ENCODE data around the gene TFCP2. TPM values are rescaled to one million over a fixed set of nuclear protein-coding genes. Genes with fewer than 3 reads are reported as not detected.

The TFCP2 gene
- total and polyA plus RNA-seq, 2 experiments from 2014 or later = 9.0 to 12.4 TPM

- TF ChIP-seq EZH2phosphoT487 (IDR thresholded peaks at IDR 0.05; ENCODE audit: insufficient read depth, low read depth) (no peak), EZH2 (IDR thresholded peaks at IDR 0.05; ENCODE audit: insufficient read depth, poor library complexity, severe bottlenecking) (no peak)
- in situ Hi-C loops (cut with MboI) = no loop called here
- Histone ChIP-seq H3K9ac (no peak overlapping the region), H3K9me2 (ENCODE audit: insufficient read depth) (no peaks in the 10 kb centered on the region), H3K27ac (no peak overlapping the region), H3K27me3 (replicated peaks; ENCODE audit: insufficient read depth) (no peaks in the 10 kb centered on the region), H3F3A (ENCODE audit: insufficient read depth) (peaks cover 18% of the 10 kb centered on the region; the same call in 1 of the 2 replicates), H2AFZ (no peak overlapping the region), H3K79me2 (ENCODE audit: insufficient read depth) (peaks cover 31% of the 10 kb centered on the region), H3K4me2 (ENCODE audit: unreplicated experiment) (no peak overlapping the region), H3K9me3 (ENCODE audit: low read depth) (no peaks in the 10 kb centered on the region), H3K4me3 (no peak overlapping the region), H4K20me1 (ENCODE audit: insufficient read depth) (no peaks in the 10 kb centered on the region), H3K4me1 (ENCODE audit: insufficient read depth) (peaks cover 20% of the 10 kb centered on the region), H3K36me3 (ENCODE audit: low read depth) (peaks cover 23% of the 10 kb centered on the region)
- WGBS, 2 experiments (ENCODE audit: low coverage in 1 of 2, low lambda C conversion rate in 2 of 2, missing lambda C conversion rate in 2 of 2) = 75 to 79% methylated on average over 4 of the region's 4 CpGs
- DNase-seq = no peak
Observed at GRCh38 chr12:51051787-51052186, 121.1 kb downstream of the TFCP2 start.

DNA sequence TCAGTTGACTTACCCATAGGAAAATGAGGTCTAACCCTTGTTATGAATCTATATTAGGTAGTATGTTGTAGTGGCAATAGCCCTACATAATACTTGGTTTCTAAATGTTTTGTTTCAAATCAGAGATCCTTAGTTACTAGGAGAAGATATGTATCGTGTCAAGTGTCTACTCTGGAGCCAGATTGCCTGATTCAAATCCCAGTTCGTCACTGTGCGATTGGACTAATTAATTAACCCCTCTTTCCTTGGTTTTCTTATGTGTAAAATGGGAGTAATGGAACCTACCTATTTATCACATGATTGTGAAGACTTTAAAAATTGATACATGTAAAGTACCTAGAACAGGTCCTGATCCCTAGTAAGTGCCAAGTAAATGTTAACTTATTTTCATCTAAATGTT is 123.4 kb downstream of the TFCP2 start:
- in situ Hi-C loops (cut with MboI) = loop anchor here (10.0 kb wide), 1 partner anchor 295 kb away; the partner anchor contains the start of gene CELA1
- DNase-seq = no peak
- Histone ChIP-seq H3K9ac (peak overlapping the region; percentile 84; the same call in 1 of the 2 replicates), H3K36me3 (ENCODE audit: low read depth) (peaks cover 14% of the 10 kb centered on the region), H3K27me3 (replicated peaks; ENCODE audit: insufficient read depth) (no peaks in the 10 kb centered on the region), H3K4me3 (peak overlapping the region; percentile 88), H2AFZ (no peak overlapping the region), H3K9me2 (ENCODE audit: insufficient read depth) (no peaks in the 10 kb centered on the region), H3K4me2 (ENCODE audit: unreplicated experiment) (peak overlapping the region; percentile 83), H3K4me1 (ENCODE audit: insufficient read depth) (peaks cover 21% of the 10 kb centered on the region), H4K20me1 (ENCODE audit: insufficient read depth) (no peaks in the 10 kb centered on the region), H3K27ac (no peak overlapping the region), H3K79me2 (ENCODE audit: insufficient read depth) (peaks cover 31% of the 10 kb centered on the region), H3K9me3 (ENCODE audit: low read depth) (no peaks in the 10 kb centered on the region), H3F3A (ENCODE audit: insufficient read depth) (peaks cover 13% of the 10 kb centered on the region; the same call in 1 of the 2 replicates)
- no peak for TF ChIP-seq EZH2phosphoT487 (IDR thresholded peaks at IDR 0.05; ENCODE audit: insufficient read depth, low read depth)
- TF ChIP-seq EZH2 (IDR thresholded peaks at IDR 0.05; ENCODE audit: insufficient read depth, poor library complexity, severe bottlenecking) = no peak
- 50 to 56% methylated on average over 3 of the region's 3 CpGs for WGBS, 2 experiments (ENCODE audit: low coverage in 1 of 2, low lambda C conversion rate in 2 of 2, missing lambda C conversion rate in 2 of 2)

- peak overlapping the region; percentile 83 for H2AFZ ChIP-seq
- DNase-seq = peak; percentile 38
- WGBS, 2 experiments (ENCODE audit: low coverage in 1 of 2, low lambda C conversion rate in 2 of 2, missing lambda C conversion rate in 2 of 2) = 20 to 21% methylated on average over 14 of the region's 14 CpGs
- TF ChIP-seq EZH2 (IDR thresholded peaks at IDR 0.05; ENCODE audit: insufficient read depth, poor library complexity, severe bottlenecking) (no peak), EZH2phosphoT487 (IDR thresholded peaks at IDR 0.05; ENCODE audit: insufficient read depth, low read depth) (no peak)
- H3K36me3 ChIP-seq (ENCODE audit: low read depth) = peaks cover 6% of the 10 kb centered on the region
- H3K4me1 ChIP-seq (ENCODE audit: insufficient read depth) = peaks cover 21% of the 10 kb centered on the region
- H3F3A ChIP-seq (ENCODE audit: insufficient read depth) = peaks cover 5% of the 10 kb centered on the region; the same call in 1 of the 2 replicates
- no peak overlapping the region for H3K27ac ChIP-seq
- H3K9ac ChIP-seq = peak overlapping the region; percentile 84
- no peaks in the 10 kb centered on the region for H3K9me3 ChIP-seq (ENCODE audit: low read depth)
- no peaks in the 10 kb centered on the region for H4K20me1 ChIP-seq (ENCODE audit: insufficient read depth)
- in situ Hi-C loops (cut with MboI) = loop anchor here (10.0 kb wide), 1 partner anchor 296 kb away; the partner anchor contains the start of gene CELA1
- peaks cover 31% of the 10 kb centered on the region for H3K79me2 ChIP-seq (ENCODE audit: insufficient read depth)
- peak overlapping the region; percentile 83 for H3K4me2 ChIP-seq (ENCODE audit: unreplicated experiment)
- H3K4me3 ChIP-seq = peak overlapping the region; percentile 88
- no peaks in the 10 kb centered on the region for H3K27me3 ChIP-seq (replicated peaks; ENCODE audit: insufficient read depth)
- H3K9me2 ChIP-seq (ENCODE audit: insufficient read depth) = no peaks in the 10 kb centered on the region
Observed at GRCh38 chr12:51048661-51049251, 124.2 kb downstream of the TFCP2 start.

DNA sequence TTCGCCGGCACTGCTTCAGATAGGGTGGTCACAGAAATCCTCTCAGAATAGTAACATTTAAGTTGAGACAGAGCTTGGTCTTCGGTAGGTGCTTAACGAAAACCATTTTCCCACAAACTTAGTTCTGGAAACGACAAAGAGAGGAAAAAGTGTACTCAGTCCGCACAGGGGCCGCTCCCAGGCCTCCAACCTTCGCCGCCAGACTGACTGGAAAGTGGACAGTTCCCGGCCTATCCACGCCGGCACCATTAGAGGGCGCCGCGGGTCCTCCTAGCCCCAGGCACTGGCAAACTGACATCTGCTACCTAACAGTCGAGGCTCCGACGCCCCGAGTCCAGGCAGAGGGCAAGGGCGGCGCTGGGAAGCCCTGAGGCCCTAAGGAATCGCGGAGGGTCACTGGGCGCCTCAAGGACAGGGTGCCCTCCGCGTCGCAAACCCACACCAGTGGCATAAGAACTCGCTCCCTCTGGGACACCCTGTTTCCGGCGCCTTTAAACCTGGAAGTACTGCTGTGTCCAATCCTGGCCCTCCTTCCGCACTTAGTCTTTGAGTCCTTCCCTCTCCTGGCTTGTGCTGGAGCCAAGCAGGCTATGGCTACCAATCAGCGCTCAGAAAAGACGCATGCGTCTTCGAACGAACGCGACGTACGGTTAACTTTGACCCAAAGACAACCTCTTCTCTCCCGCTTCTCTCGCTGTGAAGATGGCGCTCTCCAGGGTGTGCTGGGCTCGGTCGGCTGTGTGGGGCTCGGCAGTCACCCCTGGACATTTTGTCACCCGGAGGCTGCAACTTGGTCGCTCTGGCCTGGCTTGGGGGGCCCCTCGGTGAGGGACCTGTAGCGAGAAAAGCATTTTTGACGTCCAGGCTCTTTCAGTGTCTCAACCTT is 125.0 kb downstream of the TFCP2 start, which contains the start of gene LETMD1:
Gene LETMD1, plus strand, starts transcription at position 673 of the 886 bp plus-strand sequence. Its CDS starts 30 bp downstream, at position 703.
- 3 to 4% methylated on average over 51 of the region's 51 CpGs for WGBS, 2 experiments (ENCODE audit: low coverage in 1 of 2, low lambda C conversion rate in 2 of 2, missing lambda C conversion rate in 2 of 2)
- Histone ChIP-seq H3K36me3 (ENCODE audit: low read depth) (peaks cover 5% of the 10 kb centered on the region), H3K27ac (peak within 1 kb of the TSS; percentile 72), H3K4me2 (ENCODE audit: unreplicated experiment) (peak within 1 kb of the TSS; percentile 83), H3F3A (ENCODE audit: insufficient read depth) (no peaks in the 10 kb centered on the region), H3K79me2 (ENCODE audit: insufficient read depth) (peaks cover 31% of the 10 kb centered on the region), H3K27me3 (replicated peaks; ENCODE audit: insufficient read depth) (no peaks in the 10 kb centered on the region), H3K9me3 (ENCODE audit: low read depth) (no peaks in the 10 kb centered on the region), H3K4me3 (peak within 1 kb of the TSS; percentile 88), H3K9me2 (ENCODE audit: insufficient read depth) (no peaks in the 10 kb centered on the region), H2AFZ (peak within 1 kb of the TSS; percentile 83), H4K20me1 (ENCODE audit: insufficient read depth) (no peaks in the 10 kb centered on the region), H3K9ac (peak within 1 kb of the TSS; percentile 84), H3K4me1 (ENCODE audit: insufficient read depth) (peaks cover 21% of the 10 kb centered on the region)
- DNase-seq = peak; percentile 100
- TF ChIP-seq EZH2phosphoT487 (IDR thresholded peaks at IDR 0.05; ENCODE audit: insufficient read depth, low read depth) (no peak), EZH2 (IDR thresholded peaks at IDR 0.05; ENCODE audit: insufficient read depth, poor library complexity, severe bottlenecking) (no peak)
- in situ Hi-C loops (cut with MboI) = loop anchor here (10.0 kb wide), 1 partner anchor 297 kb away; the partner anchor contains the start of gene CELA1

Small RNAs within 50 kb of the gene (small RNA-seq; reads per million reads assigned to genes)
- gene RF00019 (ENCODE audit: low read depth, low replicate concordance) (not detected), gene RNU6-199P (ENCODE audit: low read depth, low replicate concordance) (not detected)

Other genes with a start within 250 kb of the TFCP2 start
- not detected in 2 replicates for gene HIGD1C, start 220.6 kb downstream of the TFCP2 start, total RNA-seq (2014; rRNA removed; shearing (Covaris generic))
- not detected in 2 replicates for gene HIGD1C, start 220.6 kb downstream of the TFCP2 start, polyA plus RNA-seq (2016; fragmentation: Nextera tagmentation; extraction: Ambion mirVana)
- gene SLC11A2, start 146.8 kb downstream of the TFCP2 start, total RNA-seq (2014; rRNA removed; shearing (Covaris generic)) = 16.3 and 22.8 TPM in 2 replicates
- 18.2 and 18.7 TPM in 2 replicates for gene SLC11A2, start 146.8 kb downstream of the TFCP2 start, polyA plus RNA-seq (2016; fragmentation: Nextera tagmentation; extraction: Ambion mirVana)
- 29.8 and 67.5 TPM in 2 replicates for gene LETMD1, start 124.8 kb downstream of the TFCP2 start, total RNA-seq (2014; rRNA removed; shearing (Covaris generic))
- 14.5 and 16.3 TPM in 2 replicates for gene LETMD1, start 124.8 kb downstream of the TFCP2 start, polyA plus RNA-seq (2016; fragmentation: Nextera tagmentation; extraction: Ambion mirVana)
- gene CSRNP2, start 89.5 kb downstream of the TFCP2 start, total RNA-seq (2014; rRNA removed; shearing (Covaris generic)) = 21.4 and 22.0 TPM in 2 replicates
- gene CSRNP2, start 89.5 kb downstream of the TFCP2 start, polyA plus RNA-seq (2016; fragmentation: Nextera tagmentation; extraction: Ambion mirVana) = 13.7 and 15.1 TPM in 2 replicates
- 1.0 and 3.0 TPM in 2 replicates for gene POU6F1, start 44.9 kb upstream of the TFCP2 start, total RNA-seq (2014; rRNA removed; shearing (Covaris generic))
- 1.8 and 2.4 TPM in 2 replicates for gene POU6F1, start 44.9 kb upstream of the TFCP2 start, polyA plus RNA-seq (2016; fragmentation: Nextera tagmentation; extraction: Ambion mirVana)
- 145 and 150 TPM in 2 replicates for gene DAZAP2, start 65.7 kb upstream of the TFCP2 start, total RNA-seq (2014; rRNA removed; shearing (Covaris generic))
- gene DAZAP2, start 65.7 kb upstream of the TFCP2 start, polyA plus RNA-seq (2016; fragmentation: Nextera tagmentation; extraction: Ambion mirVana) = 216 and 228 TPM in 2 replicates
- gene SMAGP, start 97.3 kb upstream of the TFCP2 start, total RNA-seq (2014; rRNA removed; shearing (Covaris generic)) = 18.2 and 18.8 TPM in 2 replicates
- gene SMAGP, start 97.3 kb upstream of the TFCP2 start, polyA plus RNA-seq (2016; fragmentation: Nextera tagmentation; extraction: Ambion mirVana) = 35.0 and 41.0 TPM in 2 replicates
- gene BIN2, start 151.0 kb upstream of the TFCP2 start, total RNA-seq (2014; rRNA removed; shearing (Covaris generic)) = not detected in 2 replicates
- gene BIN2, start 151.0 kb upstream of the TFCP2 start, polyA plus RNA-seq (2016; fragmentation: Nextera tagmentation; extraction: Ambion mirVana) = not detected in 2 replicates
- not detected in 2 replicates for gene CELA1, start 173.5 kb upstream of the TFCP2 start, total RNA-seq (2014; rRNA removed; shearing (Covaris generic))
- not detected in 2 replicates for gene CELA1, start 173.5 kb upstream of the TFCP2 start, polyA plus RNA-seq (2016; fragmentation: Nextera tagmentation; extraction: Ambion mirVana)
- 9.4 and 22.4 TPM in 2 replicates for gene GALNT6, start 218.3 kb upstream of the TFCP2 start, total RNA-seq (2014; rRNA removed; shearing (Covaris generic))
- 3.9 and 4.3 TPM in 2 replicates for gene GALNT6, start 218.3 kb upstream of the TFCP2 start, polyA plus RNA-seq (2016; fragmentation: Nextera tagmentation; extraction: Ambion mirVana)